CD14-positive monocyte (primary cell): Measurements from ENCODE around the gene GALNT15. TPM values are rescaled to one million over a fixed set of nuclear protein-coding genes. Genes with fewer than 3 reads are reported as not detected.

Source experiments
- DNase-seq, 3 donors: peaks; one replicate each; pipeline ENCODE4 v3.0.0-alpha.2; 2011 to 2022
- H2AFZ ChIP-seq: 2 replicates; pipeline ENCODE4 v1.6.0; 2012; ENCODE audit warnings: mild to moderate bottlenecking, low read depth, low read length, inconsistent platforms; ENCODE audit not compliant: insufficient read depth, poor library complexity, severe bottlenecking
- H3K27ac ChIP-seq, 2 donors: 1 replicate in 1 of 2; 2 replicates in 1 of 2; pipeline ENCODE4 v1.5.1; 2012 to 2013; ENCODE audit warnings: low read length in 2 of 2, control low read depth in 1 of 2, inconsistent platforms in 1 of 2, low read depth in 1 of 2, mild to moderate bottlenecking in 1 of 2
- H3K27me3 ChIP-seq, 2 donors: one replicate each; pipeline versions ENCODE4 v1.6.0 to v1.6.1; 2011 to 2013; ENCODE audit warnings: low read length in 2 of 2; ENCODE audit not compliant: control insufficient read depth in 2 of 2, insufficient read depth in 2 of 2
- H3K36me3 ChIP-seq, 2 donors: replicated peaks in 1 of 2; 1 replicate in 1 of 2; 2 replicates in 1 of 2; pipeline versions ENCODE4 v1.5.1 to v1.6.1; 2012 to 2013; ENCODE audit warnings: low read length in 2 of 2, control low read depth in 1 of 2, inconsistent platforms in 1 of 2, mild to moderate bottlenecking in 1 of 2; ENCODE audit not compliant: insufficient read depth in 2 of 2, control insufficient read depth in 1 of 2
- H3K4me1 ChIP-seq, 2 donors: 1 replicate in 1 of 2; 2 replicates in 1 of 2; pipeline versions ENCODE4 v1.5.1 to v1.6.1; 2012 to 2013; ENCODE audit warnings: low read length in 2 of 2, control low read depth in 1 of 2, inconsistent platforms in 1 of 2, mild to moderate bottlenecking in 1 of 2, moderate library complexity in 1 of 2; ENCODE audit not compliant: insufficient read depth in 2 of 2, control insufficient read depth in 1 of 2
- H3K4me2 ChIP-seq: replicated peaks from 2 replicates; pipeline ENCODE3; 2012; ENCODE audit warnings: low read length, moderate library complexity, mild to moderate bottlenecking; ENCODE audit not compliant: poor library complexity, severe bottlenecking; ENCODE audit errors: extremely low read depth
- H3K4me3 ChIP-seq, 3 experiments: fragments of 200-600 bp in 1 of 3; sonication (generic) in 1 of 3; replicated peaks in 1 of 3; 1 replicate in 2 of 3; 2 replicates in 1 of 3; pipeline ENCODE4 v1.5.1; 2011 to 2013; ENCODE audit warnings: low read length in 3 of 3, mild to moderate bottlenecking in 3 of 3, control low read depth in 2 of 3, low read depth in 2 of 3, inconsistent platforms in 1 of 3, moderate library complexity in 1 of 3
- H3K79me2 ChIP-seq: 2 replicates; pipeline ENCODE4 v1.6.0; 2012; ENCODE audit warnings: mild to moderate bottlenecking, control low read depth, inconsistent platforms, low read length, moderate library complexity; ENCODE audit not compliant: insufficient read depth
- H3K9ac ChIP-seq: 2 replicates; pipeline ENCODE4 v1.6.0; 2017; ENCODE audit warnings: low read length, mild to moderate bottlenecking; ENCODE audit not compliant: insufficient read depth, poor library complexity, severe bottlenecking
- H3K9me3 ChIP-seq, 2 donors: replicated peaks in 1 of 2; 1 replicate in 1 of 2; 2 replicates in 1 of 2; pipeline versions ENCODE4 v1.5.1 to v1.6.1; 2012 to 2013; ENCODE audit warnings: low read length in 2 of 2, control low read depth in 1 of 2; ENCODE audit not compliant: control insufficient read depth in 1 of 2, insufficient read depth in 1 of 2
- H4K20me1 ChIP-seq: 2 replicates; pipeline ENCODE4 v1.6.0; 2012; ENCODE audit warnings: mild to moderate bottlenecking, low read length, control low read depth, moderate library complexity; ENCODE audit not compliant: insufficient read depth
- H3K27ac Mint-ChIP-seq, 7 donors: one replicate each; pipeline ENCODE4 v1.8.0; 2020; ENCODE audit warnings: mild to moderate bottlenecking in 7 of 7, mixed read lengths in 7 of 7, moderate library complexity in 6 of 7, inconsistent platforms in 2 of 7
- H3K27me3 Mint-ChIP-seq, 3 donors: one replicate each; pipeline ENCODE4 v1.8.0; 2021 to 2022; ENCODE audit warnings: low read depth in 3 of 3, mild to moderate bottlenecking in 3 of 3, mixed read lengths in 3 of 3, moderate library complexity in 3 of 3, inconsistent platforms in 1 of 3
- H3K36me3 Mint-ChIP-seq, 2 donors: one replicate each; pipeline ENCODE4 v1.8.0; 2020; ENCODE audit warnings: mixed read lengths in 2 of 2, inconsistent platforms in 1 of 2, mild to moderate bottlenecking in 1 of 2
- H3K4me1 Mint-ChIP-seq: one replicate; pipeline ENCODE4 v1.8.0; 2020; ENCODE audit warnings: mild to moderate bottlenecking, mixed read lengths
- H3K4me3 Mint-ChIP-seq, 2 donors: one replicate each; pipeline ENCODE4 v1.8.0; 2020; ENCODE audit warnings: mild to moderate bottlenecking in 2 of 2, mixed read lengths in 2 of 2, moderate library complexity in 1 of 2
- H3K9me3 Mint-ChIP-seq, 7 donors: one replicate each; pipeline ENCODE4 v1.8.0; 2020 to 2022; ENCODE audit warnings: mixed read lengths in 7 of 7, mild to moderate bottlenecking in 6 of 7, moderate library complexity in 6 of 7, inconsistent platforms in 2 of 7
- WGBS: methylation state at CpG from one replicate; pipeline ENCODE4 v1.1.5; 2013; ENCODE audit warnings: missing lambda C conversion rate; ENCODE audit not compliant: insufficient coverage; 5-methylcytosine and 5-hydroxymethylcytosine counted together
- intact Hi-C, 2 donors: fragments of 100-400 bp; cut with micrococcal nuclease; formaldehyde crosslinking; loops; one replicate each; pipeline versions ENCODE4 v1.15.0 to v1.15.1; 2023
- polyA plus RNA-seq, 3 donors: library from polyadenylated mRNA; depleted of rRNA in 1 of 3; unstranded in 2 of 3; stranded (reverse) in 1 of 3; fragments of 300-500 nt in 2 of 3; fragments of >200 nt in 1 of 3; fragmentation: Illumina TruSeq in 2 of 3; gene quantifications; 1 replicate in 2 of 3; 2 replicates in 1 of 3; pipeline ENCODE4 v1.2.3, GENCODE V29; 2012 to 2021
- TF ChIP-seq, protein P1 (sequence below): fragments of 200-600 bp; IDR thresholded peaks from one replicate; pipeline ENCODE4 v1.8.0; 2022; ENCODE audit warnings: antibody characterized with exemption, mild to moderate bottlenecking

Gene GALNT15
- polyA plus RNA-seq, 3 donors: not detected

DNA sequence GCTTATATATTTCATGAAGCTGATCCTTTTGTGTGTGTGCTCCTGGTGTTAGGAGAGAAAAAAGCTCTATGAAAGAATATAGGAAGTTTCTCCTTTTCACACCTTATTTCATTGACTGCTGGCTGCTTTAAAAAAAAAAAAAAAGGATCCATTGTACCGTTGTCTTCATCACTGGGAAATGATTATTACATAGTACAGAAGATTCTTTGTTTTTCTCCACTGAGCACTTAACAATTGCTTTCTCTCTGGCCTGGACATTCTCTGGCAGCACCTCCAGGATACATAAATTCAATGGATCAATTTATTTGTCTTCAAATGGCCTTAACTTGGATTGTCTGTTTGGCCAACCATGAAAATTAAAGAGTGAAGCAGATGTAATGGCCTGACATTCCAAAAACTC is 53.1 kb downstream of the GALNT15 start:
- H3K4me1 Mint-ChIP-seq: peaks cover 13% of the 10 kb centered on the region
- TF ChIP-seq, protein P1, sequence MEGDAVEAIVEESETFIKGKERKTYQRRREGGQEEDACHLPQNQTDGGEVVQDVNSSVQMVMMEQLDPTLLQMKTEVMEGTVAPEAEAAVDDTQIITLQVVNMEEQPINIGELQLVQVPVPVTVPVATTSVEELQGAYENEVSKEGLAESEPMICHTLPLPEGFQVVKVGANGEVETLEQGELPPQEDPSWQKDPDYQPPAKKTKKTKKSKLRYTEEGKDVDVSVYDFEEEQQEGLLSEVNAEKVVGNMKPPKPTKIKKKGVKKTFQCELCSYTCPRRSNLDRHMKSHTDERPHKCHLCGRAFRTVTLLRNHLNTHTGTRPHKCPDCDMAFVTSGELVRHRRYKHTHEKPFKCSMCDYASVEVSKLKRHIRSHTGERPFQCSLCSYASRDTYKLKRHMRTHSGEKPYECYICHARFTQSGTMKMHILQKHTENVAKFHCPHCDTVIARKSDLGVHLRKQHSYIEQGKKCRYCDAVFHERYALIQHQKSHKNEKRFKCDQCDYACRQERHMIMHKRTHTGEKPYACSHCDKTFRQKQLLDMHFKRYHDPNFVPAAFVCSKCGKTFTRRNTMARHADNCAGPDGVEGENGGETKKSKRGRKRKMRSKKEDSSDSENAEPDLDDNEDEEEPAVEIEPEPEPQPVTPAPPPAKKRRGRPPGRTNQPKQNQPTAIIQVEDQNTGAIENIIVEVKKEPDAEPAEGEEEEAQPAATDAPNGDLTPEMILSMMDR: no peak
- peaks cover 0 to 14% (median 8%) of the 10 kb centered on the region in 7 donors for H3K9me3 Mint-ChIP-seq
- WGBS: no CpG with 5 or more reads among the region's 1 CpG
- no peaks in the 10 kb centered on the region for H3K36me3 ChIP-seq
- H3K4me3 ChIP-seq: no peak overlapping the region
- no peaks in the 10 kb centered on the region for H3K27me3 ChIP-seq
- H3K4me3 Mint-ChIP-seq: no peak overlapping the region
- intact Hi-C loops: no loop called here
- no peak overlapping the region for H3K27ac ChIP-seq
- no peak overlapping the region for H3K27ac Mint-ChIP-seq
- H3K4me2 ChIP-seq: no peak overlapping the region
- no peaks in the 10 kb centered on the region for H3K9me3 ChIP-seq
- DNase-seq: no peak
- H3K36me3 Mint-ChIP-seq: no peaks in the 10 kb centered on the region
- H3K9ac ChIP-seq: no peak overlapping the region
- no peaks in the 10 kb centered on the region for H3K79me2 ChIP-seq
- H2AFZ ChIP-seq: no peak overlapping the region
- peaks cover 2 to 10% of the 10 kb centered on the region in 2 donors for H3K4me1 ChIP-seq
- no peaks in the 10 kb centered on the region for H4K20me1 ChIP-seq
- no peaks in the 10 kb centered on the region for H3K27me3 Mint-ChIP-seq

DNA sequence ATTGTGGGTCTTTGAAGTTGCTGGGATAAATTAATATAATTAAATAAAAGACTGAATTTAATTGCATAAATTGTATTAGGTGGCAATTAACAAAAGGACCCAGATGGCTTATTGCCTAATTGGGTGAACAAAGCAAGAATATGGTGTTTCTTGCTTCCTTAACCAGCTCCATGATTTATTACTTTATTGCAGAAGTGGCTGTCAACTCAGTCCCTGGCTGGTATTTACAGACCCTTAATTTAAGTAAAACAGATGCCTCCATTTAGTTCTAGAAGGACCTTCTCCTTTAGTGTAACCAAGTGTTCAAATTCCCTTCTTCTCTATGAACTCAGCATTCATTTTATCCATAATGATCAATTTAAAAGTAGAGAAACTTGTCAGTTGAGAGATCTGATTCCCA is 55.2 kb downstream of the GALNT15 start:
- DNase-seq: no peak

More for the DNA sequence above, 55.2 kb downstream of the GALNT15 start:
- no peak overlapping the region for H3K4me3 Mint-ChIP-seq
- Histone ChIP-seq H3K4me3 (no peak overlapping the region), H4K20me1 (no peaks in the 10 kb centered on the region), H3K27me3 (no peaks in the 10 kb centered on the region), H3K4me1 (peaks cover 0 to 9% of the 10 kb centered on the region in 2 donors), H3K9ac (no peak overlapping the region), H2AFZ (no peak overlapping the region), H3K36me3 (no peaks in the 10 kb centered on the region), H3K27ac (no peak overlapping the region), H3K79me2 (no peaks in the 10 kb centered on the region), H3K4me2 (no peak overlapping the region), H3K9me3 (no peaks in the 10 kb centered on the region)
- intact Hi-C loops: no loop called here
- no peak overlapping the region for H3K27ac Mint-ChIP-seq
- H3K9me3 Mint-ChIP-seq: peaks cover 0 to 14% (median 8%) of the 10 kb centered on the region in 7 donors
- no peaks in the 10 kb centered on the region for H3K36me3 Mint-ChIP-seq
- H3K27me3 Mint-ChIP-seq: no peaks in the 10 kb centered on the region
- H3K4me1 Mint-ChIP-seq: peaks cover 13% of the 10 kb centered on the region
- TF ChIP-seq, protein P1: no peak
